Fibroblast of pulmonary artery (primary cell): ENCODE results near the gene KRT222.

ENCODE experiments used
- DNase-seq: peaks from one replicate; pipeline ENCODE4 v3.0.0-alpha.2; 2010; ENCODE audit warnings: low read depth
- H3K4me3 ChIP-seq: replicated peaks from 2 replicates; pipeline ENCODE4 v1.5.1; 2011; ENCODE audit warnings: low read depth, mild to moderate bottlenecking, control low read depth, low read length, moderate library complexity
- TF ChIP-seq, protein P1 (sequence below): IDR thresholded peaks from 2 replicates; pipeline ENCODE4 v1.5.1; 2011; ENCODE audit warnings: mild to moderate bottlenecking, control low read depth, low read length, inconsistent platforms; ENCODE audit errors: missing control alignments

KRT222 gene

DNA sequence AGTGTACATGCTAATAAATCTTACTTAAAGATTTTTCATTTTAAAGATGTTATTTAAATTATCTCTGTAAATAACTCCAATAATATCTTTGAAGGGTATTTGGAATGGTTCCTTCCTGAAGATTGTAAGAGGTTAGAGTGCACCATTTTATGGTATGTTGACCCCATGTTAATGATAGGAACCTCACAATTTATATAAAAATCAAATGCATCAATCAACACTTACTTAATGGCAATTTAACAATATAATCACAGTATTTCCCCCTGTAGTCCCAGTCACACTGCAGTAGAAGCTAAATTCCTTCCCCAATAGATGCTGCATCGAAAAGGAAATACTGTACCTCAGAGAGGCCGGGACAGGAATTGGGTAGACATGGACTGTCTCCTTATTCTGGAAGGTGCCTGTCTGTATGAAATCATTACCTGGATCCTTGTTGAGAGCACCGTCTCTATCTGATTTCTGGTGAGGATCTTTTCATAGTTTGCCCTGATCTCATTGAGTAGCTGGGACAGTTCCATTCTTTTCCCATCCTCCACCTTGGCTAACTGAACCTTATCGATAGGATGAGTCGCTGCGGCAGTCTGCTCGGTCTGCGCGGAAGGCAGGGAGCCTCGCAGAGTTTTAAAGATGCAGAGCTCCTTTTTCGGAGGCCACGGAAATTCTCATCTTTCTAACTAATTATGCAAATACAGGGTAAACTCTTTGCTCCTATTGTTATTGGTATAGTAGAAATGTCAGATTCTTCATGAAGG is at the start of gene KRT222:
TSS of gene KRT222 (minus strand) at position 596 of the 752 bp plus-strand sequence. CDS start at position 518, 78 bp downstream.
- TF ChIP-seq, protein P1, sequence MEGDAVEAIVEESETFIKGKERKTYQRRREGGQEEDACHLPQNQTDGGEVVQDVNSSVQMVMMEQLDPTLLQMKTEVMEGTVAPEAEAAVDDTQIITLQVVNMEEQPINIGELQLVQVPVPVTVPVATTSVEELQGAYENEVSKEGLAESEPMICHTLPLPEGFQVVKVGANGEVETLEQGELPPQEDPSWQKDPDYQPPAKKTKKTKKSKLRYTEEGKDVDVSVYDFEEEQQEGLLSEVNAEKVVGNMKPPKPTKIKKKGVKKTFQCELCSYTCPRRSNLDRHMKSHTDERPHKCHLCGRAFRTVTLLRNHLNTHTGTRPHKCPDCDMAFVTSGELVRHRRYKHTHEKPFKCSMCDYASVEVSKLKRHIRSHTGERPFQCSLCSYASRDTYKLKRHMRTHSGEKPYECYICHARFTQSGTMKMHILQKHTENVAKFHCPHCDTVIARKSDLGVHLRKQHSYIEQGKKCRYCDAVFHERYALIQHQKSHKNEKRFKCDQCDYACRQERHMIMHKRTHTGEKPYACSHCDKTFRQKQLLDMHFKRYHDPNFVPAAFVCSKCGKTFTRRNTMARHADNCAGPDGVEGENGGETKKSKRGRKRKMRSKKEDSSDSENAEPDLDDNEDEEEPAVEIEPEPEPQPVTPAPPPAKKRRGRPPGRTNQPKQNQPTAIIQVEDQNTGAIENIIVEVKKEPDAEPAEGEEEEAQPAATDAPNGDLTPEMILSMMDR, result no peak
- no peak within 1 kb of the TSS for H3K4me3 ChIP-seq

DNA sequence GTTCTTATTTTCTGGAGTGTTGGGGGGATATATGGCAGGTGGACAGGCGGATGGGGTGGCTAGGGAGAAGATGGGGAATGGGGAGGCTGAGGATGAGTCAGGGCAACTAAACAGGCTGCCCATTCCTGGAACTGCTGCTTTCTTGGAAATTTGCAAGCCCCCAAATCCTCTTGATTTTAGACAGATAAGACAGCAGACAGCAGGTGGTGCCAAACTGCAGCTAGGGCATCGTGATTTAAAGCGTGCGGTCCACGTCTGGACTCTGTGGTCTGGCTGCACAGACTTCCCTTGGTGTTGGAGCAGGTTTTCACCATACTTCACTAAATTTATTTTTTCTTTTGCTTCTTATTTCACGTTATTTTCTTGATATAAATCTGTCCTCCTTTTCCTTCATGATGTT is 49.5 kb upstream of the KRT222 start:
- H3K4me3 ChIP-seq, result no peak overlapping the region
- TF ChIP-seq, protein P1, result no peak
- DNase-seq, result no peak

More for the DNA sequence above, at the start of gene KRT222:
- DNase-seq, result no peak

DNA sequence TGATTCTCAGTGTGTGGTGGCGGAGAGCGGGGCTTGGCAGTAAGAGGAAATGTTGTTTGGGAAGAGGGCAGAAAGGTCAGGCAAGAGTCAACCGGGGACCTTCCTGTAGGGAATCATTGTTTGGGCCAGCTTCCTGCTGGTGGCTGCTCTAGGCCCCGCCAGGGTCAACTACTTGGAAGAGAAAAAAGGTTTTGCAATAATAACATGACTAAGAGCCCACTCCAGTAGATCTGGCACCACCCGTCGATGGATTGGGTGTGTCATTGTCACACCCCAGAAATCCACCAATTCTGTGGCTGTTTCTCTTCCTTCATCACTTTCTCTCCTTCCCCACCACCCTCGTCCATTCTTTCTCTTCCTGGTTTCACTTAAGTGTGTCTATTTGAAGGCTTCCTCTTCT is 42.8 kb upstream of the KRT222 start:
- TF ChIP-seq, protein P1, result no peak
- H3K4me3 ChIP-seq, result no peak overlapping the region
- no peak for DNase-seq

DNA sequence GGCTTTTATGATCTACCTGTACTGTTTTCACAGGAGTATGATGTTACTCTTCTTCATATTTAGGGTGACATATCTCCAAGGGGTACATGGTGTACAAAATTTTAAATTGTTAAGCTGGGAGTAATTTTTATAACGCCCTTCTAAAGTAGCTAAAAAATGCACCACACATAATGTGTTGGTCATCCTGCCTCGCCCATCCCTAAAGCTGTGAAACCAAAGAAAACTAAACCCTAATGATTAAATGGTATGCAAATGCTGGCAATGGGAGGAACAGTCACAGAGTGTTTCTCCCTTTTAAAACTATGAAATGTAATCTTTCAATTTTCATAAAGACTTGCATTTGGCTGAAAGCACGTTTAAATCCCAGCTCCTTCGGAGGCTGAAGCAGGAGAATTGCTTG is 40.6 kb upstream of the KRT222 start:
- TF ChIP-seq, protein P1, result no peak
- no peak overlapping the region for H3K4me3 ChIP-seq
- DNase-seq, result no peak

DNA sequence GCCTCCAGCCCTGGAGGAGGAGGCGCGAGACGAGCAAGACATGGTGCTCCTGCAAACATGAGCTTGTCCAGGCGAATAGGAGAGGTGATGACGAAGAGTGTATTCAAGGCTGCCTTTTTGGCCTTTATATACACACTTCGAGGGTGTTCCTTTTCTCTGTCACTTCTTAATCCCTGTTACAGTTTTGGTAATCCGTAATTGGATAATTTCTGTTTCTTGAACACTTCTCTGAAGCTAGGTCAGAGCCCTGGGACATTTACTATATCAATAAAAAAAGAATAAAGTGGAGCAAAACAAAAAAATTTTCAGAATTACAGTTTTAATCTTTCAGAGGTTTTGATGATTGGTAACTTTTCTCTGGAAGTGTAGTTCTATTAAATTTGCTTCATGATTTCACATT is 38.7 kb upstream of the KRT222 start, which contains the start of gene KRT24:
TSS of gene KRT24 (minus strand) at position 101 of the 400 bp plus-strand sequence. CDS start at position 42, 59 bp downstream.
- H3K4me3 ChIP-seq, result no peak within 1 kb of the TSS
- TF ChIP-seq, protein P1, result no peak
- no peak for DNase-seq

DNA sequence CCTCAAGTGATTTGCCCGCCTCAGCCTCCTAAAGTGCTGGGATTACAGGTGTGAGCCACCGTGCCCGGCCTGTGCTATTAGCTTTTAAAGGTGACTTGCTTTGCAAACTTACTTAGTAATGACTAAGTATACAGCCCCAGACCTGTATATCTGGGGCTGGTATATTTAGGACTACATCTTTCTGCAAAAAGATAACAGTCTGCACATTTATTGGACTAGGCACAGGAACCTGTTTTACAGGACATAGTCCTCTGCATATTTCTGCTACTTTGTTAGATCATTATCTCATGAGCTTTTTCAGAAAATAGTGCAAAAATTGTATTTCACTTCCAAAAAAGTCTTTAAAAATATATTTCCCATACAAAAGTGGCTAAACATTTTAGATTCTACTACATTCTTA is 37.3 kb upstream of the KRT222 start:
- no peak for DNase-seq
- H3K4me3 ChIP-seq, result no peak overlapping the region
- TF ChIP-seq, protein P1, result no peak

DNA sequence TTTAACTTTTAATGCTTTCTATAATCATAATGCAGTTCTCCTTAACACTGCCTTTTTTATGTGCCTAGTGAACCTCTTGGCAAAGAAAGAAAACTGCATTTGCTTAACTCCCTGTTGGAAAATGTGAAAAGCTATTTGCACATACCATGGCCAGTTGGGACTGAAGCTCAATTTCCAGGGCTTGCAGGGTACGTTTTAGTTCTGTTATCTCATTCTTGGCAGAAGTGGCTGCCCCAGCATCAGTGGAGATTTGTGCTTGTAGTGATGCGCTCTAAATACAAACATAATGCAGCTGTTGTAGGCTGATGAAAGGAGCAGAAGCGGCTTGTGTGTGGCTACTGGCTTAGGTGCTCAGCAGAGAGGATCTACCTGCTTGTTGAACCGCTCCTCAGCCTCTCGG is 34.9 kb upstream of the KRT222 start:
- H3K4me3 ChIP-seq, result no peak overlapping the region
- no peak for DNase-seq
- TF ChIP-seq, protein P1, result no peak
